Mammary epithelial cell (primary cell): ENCODE measurements around the gene MAGOHB.

Experiments
- CTCF ChIP-seq, 2 donors: IDR thresholded peaks in 1 of 2; conservative IDR thresholded peaks in 1 of 2; 2 replicates each; pipeline ENCODE4 v1.5.1; 2011 to 2012; ENCODE audit warnings: inconsistent platforms in 2 of 2, low read length in 2 of 2, mild to moderate bottlenecking in 2 of 2, control low read depth in 1 of 2, low read depth in 1 of 2; ENCODE audit not compliant: insufficient read depth in 1 of 2; ENCODE audit errors: extremely low read depth in 1 of 2
- EZH2 ChIP-seq: IDR thresholded peaks from 2 replicates; pipeline ENCODE4 v1.6.1; 2012; ENCODE audit warnings: low read length, inconsistent platforms, borderline replicate concordance

DNA sequence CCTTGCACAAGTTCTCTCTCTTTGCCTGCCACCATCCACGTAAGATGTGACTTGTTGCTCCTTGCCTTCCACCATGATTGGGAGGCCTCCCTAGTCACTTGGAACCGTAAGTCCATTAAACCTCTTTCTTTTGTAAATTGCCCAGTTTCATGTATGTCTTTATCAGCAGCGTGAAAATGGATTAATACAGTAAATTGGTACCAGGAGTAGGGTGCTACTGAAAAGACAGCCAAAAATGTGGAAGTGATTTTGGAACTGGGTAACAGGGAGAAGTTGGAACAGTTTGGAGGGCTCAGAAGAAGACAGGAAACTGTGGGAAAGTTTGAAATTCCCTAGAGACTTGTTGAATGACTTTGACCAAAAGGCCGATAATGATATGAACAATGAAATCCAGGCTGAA is 32.5 kb upstream of the MAGOHB start:
- TF ChIP-seq CTCF (conservative IDR thresholded peaks at IDR 0.05 in 1 of 2, IDR thresholded peaks at IDR 0.05 in 1 of 2; ENCODE audit: extremely low read depth in 1 of 2, insufficient read depth in 1 of 2, low read depth in 1 of 2, low read length in 2 of 2) (no peak), EZH2 (no peak)
